ENCODE data around the gene LHFPL2. TPM values are rescaled to one million over a fixed set of nuclear protein-coding genes. Genes with fewer than 3 reads are reported as not detected.

LHFPL2 gene
- total RNA-seq, 2 experiments from 2014 or later, result 0.19 to 0.25 TPM

GRCh38 chr5:78545406-78545805 lies 103.2 kb downstream of the LHFPL2 start:
- H3K4me3 ChIP-seq (ENCODE audit: low read length), result no peak overlapping the region
- Mint-ChIP-seq H3K4me1 (ENCODE audit: low read depth) (no peaks in the 10 kb centered on the region), H3K36me3 (ENCODE audit: low read depth) (no peaks in the 10 kb centered on the region), H3K27me3 (no peaks in the 10 kb centered on the region), H3K9me3 (no peaks in the 10 kb centered on the region), H3K4me3 (no peak overlapping the region), H3K27ac (no peak overlapping the region)
- H3K4me1 ChIP-seq (ENCODE audit: insufficient read depth, low read length), result no peaks in the 10 kb centered on the region
- no peak for TF ChIP-seq CTCF (IDR thresholded peaks at IDR 0.05)
- no peaks in the 10 kb centered on the region for H3K36me3 ChIP-seq (ENCODE audit: insufficient read depth, low read length)
- CTCF ChIA-PET, result no interaction called here
- H3K9me3 ChIP-seq (ENCODE audit: control insufficient read depth in 1 of 2, insufficient read depth in 1 of 2, low read length in 2 of 2), result no peaks in the 10 kb centered on the region
- ATAC-seq (ENCODE audit: poor library complexity) (no peak), DNase-seq (no peak)
- H3K27ac ChIP-seq (ENCODE audit: low read depth in 1 of 2, low read length in 2 of 2), result no peak overlapping the region
- peaks cover 0 to 3% of the 10 kb centered on the region in 2 experiments for H3K27me3 ChIP-seq (ENCODE audit: control insufficient read depth in 1 of 2, insufficient read depth in 2 of 2, low read length in 2 of 2)
- POLR2A ChIA-PET, result no interaction called here
- intact Hi-C loops (cut with DNase I, micrococcal nuclease), result no loop called here

DNA sequence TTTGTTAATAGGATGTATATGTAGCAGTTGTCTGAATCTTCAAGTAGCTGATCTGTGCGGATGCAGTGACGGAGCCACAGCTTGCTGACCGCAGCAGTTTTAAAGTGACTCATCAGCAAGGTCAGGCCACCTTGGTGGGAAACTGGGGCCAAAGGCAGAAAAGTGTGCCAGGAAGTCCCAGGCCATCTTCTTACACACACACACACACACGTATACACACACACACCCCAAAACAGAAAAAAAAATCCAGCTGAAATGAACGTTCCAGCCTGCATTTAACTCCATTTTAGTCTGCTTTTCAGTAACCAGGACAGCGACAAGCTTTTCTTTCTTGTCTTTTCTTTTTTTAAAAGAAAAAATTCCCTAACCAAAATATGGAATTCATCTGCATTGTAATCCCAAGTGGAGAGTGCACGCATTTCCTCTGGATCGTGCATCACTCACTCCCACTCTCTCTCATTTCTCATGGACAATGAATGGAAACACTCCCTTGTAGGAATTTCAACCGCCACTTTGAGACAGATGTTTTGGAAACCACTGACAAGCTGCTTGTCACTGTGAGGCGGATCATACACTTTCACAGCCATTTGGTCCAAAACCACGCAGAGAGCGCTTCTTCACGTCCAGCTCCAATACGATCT lies 103.9 kb downstream of the LHFPL2 start:
- Histone ChIP-seq H3K4me3 (ENCODE audit: low read length) (no peak overlapping the region), H3K9me3 (ENCODE audit: control insufficient read depth in 1 of 2, insufficient read depth in 1 of 2, low read length in 2 of 2) (no peaks in the 10 kb centered on the region), H3K36me3 (ENCODE audit: insufficient read depth, low read length) (no peaks in the 10 kb centered on the region), H3K4me1 (ENCODE audit: insufficient read depth, low read length) (no peaks in the 10 kb centered on the region), H3K27ac (ENCODE audit: low read depth in 1 of 2, low read length in 2 of 2) (no peak overlapping the region), H3K27me3 (ENCODE audit: control insufficient read depth in 1 of 2, insufficient read depth in 2 of 2, low read length in 2 of 2) (peaks cover 0 to 3% of the 10 kb centered on the region in 2 experiments)
- ChIA-PET POLR2A (no interaction called here), CTCF (no interaction called here)
- DNase-seq (no peak), ATAC-seq (ENCODE audit: poor library complexity) (no peak)
- no peak overlapping the region for H3K27ac Mint-ChIP-seq
- no peaks in the 10 kb centered on the region for H3K9me3 Mint-ChIP-seq
- no peak overlapping the region for H3K4me3 Mint-ChIP-seq
- no peaks in the 10 kb centered on the region for H3K36me3 Mint-ChIP-seq (ENCODE audit: low read depth)
- no peak for TF ChIP-seq CTCF (IDR thresholded peaks at IDR 0.05)
- H3K27me3 Mint-ChIP-seq, result no peaks in the 10 kb centered on the region
- H3K4me1 Mint-ChIP-seq (ENCODE audit: low read depth), result no peaks in the 10 kb centered on the region
- intact Hi-C loops (cut with DNase I, micrococcal nuclease), result no loop called here

DNA sequence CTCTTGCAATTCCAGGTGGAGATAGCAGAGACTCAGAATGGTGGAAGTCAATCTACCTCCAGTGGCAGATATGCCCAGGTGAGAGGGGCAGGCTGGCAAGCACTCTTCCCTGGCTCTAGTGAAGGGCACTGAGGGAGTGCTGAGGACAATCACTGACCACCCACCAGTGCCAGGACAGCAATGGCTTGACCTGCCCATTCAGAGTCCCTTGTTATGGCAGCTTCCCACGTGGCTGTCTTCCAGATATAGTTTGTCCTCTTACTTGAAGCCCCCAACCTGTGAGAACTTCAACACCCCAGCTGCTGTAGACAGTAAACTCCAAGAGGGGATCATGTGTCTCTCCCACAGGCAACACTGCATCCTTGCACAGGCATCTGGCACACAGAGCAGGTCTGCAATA lies 104.7 kb downstream of the LHFPL2 start:
- no peak for TF ChIP-seq CTCF (IDR thresholded peaks at IDR 0.05)
- Histone ChIP-seq H3K9me3 (ENCODE audit: control insufficient read depth in 1 of 2, insufficient read depth in 1 of 2, low read length in 2 of 2) (no peaks in the 10 kb centered on the region), H3K4me1 (ENCODE audit: insufficient read depth, low read length) (no peaks in the 10 kb centered on the region), H3K4me3 (ENCODE audit: low read length) (no peak overlapping the region), H3K36me3 (ENCODE audit: insufficient read depth, low read length) (no peaks in the 10 kb centered on the region), H3K27me3 (ENCODE audit: control insufficient read depth in 1 of 2, insufficient read depth in 2 of 2, low read length in 2 of 2) (peaks cover 0 to 3% of the 10 kb centered on the region in 2 experiments), H3K27ac (ENCODE audit: low read depth in 1 of 2, low read length in 2 of 2) (no peak overlapping the region)
- H3K27me3 Mint-ChIP-seq, result no peaks in the 10 kb centered on the region
- no peak overlapping the region for H3K27ac Mint-ChIP-seq
- intact Hi-C loops (cut with DNase I, micrococcal nuclease), result no loop called here
- ChIA-PET CTCF (no interaction called here), POLR2A (no interaction called here)
- no peaks in the 10 kb centered on the region for H3K36me3 Mint-ChIP-seq (ENCODE audit: low read depth)
- H3K4me3 Mint-ChIP-seq, result no peak overlapping the region
- no peak for DNase-seq
- ATAC-seq (ENCODE audit: poor library complexity), result no peak
- no peaks in the 10 kb centered on the region for H3K4me1 Mint-ChIP-seq (ENCODE audit: low read depth)
- no peaks in the 10 kb centered on the region for H3K9me3 Mint-ChIP-seq
